HG03457 (cell line): ENCODE results near the gene GJA5.

ENCODE experiments used
- ATAC-seq: cut with Tn5 transposase; IDR thresholded peaks from one replicate; pipeline ENCODE4 v1.9.1; 2021; ENCODE audit warnings: moderate number of reproducible peaks; ENCODE audit not compliant: unreplicated experiment

The GJA5 gene

DNA sequence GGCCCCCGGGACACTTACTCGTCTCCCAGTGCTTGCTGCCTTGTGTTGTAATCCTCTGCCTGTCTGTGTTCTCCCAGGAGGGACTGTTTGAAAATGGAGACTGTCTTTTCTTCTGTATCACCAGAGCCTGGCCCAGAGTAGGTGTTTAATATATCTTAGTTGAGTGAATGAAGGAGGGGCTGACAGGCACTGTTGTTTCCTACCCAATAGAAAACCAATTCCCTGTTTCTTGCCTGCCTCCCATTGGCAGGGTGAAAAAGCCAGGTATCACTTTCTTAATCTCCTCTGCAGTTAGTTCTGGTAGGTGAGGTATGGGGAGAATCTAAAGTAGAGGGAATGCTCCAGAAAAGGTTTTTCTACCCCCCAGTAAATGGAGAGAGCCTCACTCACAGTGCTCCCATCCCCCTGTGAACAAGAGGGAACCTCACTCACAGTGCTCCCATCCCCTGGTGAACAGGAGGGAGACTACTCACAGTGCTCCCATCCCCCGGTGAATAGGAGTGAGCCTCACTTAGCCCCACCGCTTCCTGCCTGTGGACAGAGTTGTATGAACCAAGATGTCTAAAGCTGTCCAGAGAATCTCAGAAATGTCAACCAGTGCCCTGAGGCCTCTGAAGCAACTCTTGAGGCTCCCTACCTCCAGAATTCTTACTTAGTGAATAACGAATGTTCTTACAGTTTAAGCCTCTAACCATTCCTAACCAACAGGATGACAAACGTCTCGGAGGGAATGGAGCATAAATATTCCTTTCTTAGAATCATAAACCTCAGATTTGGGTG lies at the start of gene GJA5:
Gene GJA5 (minus strand): TSS at position 122 of the 780 bp plus-strand sequence. CDS start 1,364 bp downstream, outside the sequence.
- no peak for ATAC-seq

DNA sequence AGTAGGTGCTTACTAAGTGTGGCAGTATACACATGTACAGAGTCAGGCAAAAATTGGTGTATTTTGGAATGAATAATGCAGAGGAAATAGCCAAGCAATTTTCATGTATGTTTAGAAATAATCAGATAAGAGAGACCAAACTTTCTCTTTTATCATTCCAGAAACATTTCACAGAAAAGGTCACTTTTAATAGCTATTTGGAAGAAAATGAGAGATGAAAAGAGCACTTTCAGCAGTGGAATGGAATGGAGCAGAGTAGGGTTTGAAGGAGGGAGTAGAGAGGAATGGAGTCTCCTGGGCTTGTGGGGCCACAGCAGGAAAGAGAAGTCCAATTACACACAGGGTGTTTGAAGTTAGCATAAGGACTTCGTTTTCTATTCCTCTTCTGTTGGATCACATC lies 48.8 kb upstream of the GJA5 start:
- no peak for ATAC-seq

DNA sequence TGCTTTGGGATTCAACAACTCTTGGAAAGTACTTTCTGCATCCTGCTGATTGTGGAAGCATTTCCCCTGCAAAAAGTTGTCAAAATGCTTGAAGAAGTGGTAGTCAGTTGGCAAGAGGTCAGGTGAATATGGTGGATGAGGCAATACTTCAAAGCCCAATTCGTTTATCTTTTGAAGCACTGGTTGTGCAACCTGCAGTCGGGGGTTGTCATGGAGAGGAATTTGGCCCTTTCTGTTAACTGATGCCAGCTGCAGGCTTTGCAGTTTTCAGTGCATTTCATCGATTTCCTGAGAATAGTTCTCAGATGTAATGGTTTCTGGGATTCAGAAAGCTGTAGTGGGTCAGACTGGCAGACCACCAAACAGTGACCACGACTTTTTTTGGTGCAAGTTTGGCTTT lies 47.6 kb upstream of the GJA5 start:
- ATAC-seq = no peak

DNA sequence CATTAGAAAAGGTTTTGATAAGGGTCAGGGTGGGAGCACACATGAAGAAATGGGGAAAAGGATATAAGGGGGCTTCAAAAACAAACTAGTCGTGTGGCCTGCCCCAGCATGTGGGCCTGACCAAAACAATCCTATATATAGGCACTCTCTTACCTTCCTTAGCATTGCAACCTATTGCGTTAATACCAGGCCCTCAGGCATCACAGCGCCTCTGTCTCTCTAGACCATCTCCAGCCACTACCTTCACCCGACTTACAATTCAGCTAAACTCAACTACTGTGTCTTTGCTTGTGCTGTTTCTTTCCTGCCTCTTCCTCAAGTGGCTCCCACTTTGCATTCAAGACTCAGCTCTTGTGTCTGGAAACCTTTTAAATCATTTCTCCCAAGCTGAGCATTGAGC lies 47.0 kb upstream of the GJA5 start:
- no peak for ATAC-seq

DNA sequence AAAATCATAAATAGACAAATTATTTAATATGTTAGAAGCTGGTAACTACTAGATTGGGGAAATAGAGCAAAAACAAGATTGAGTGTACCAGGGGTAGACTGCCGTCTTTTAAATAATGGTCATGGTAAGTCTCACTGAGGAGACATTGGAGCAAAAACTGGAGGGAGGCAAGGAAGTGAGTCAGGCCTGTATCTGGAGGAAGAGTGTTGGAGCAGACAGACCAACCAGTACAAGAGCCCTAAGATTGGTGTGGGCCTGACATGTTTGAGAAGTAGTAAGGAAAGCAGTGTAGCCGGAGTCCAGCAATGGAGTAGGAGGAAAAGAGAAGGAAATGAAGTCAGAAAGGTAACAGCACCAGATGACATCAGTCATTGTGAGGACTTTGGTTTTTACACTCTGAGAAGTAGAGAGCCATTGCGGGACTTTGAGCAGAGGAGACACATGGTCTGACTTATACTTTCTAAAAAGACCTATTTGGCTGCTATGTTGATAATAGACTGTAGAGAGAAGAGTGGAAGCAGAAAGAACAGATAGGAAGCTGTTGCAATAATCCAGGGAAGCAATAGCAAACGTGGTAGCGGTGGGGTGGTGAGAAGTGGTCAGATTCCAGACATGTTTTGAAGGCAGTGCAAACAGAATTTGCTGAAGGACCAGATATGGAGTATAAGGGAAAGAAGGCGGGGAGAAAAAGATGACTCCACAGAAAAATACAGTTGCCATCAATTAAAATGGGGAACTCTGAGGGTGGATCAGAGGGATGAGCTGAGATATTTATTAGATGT lies 44.7 kb upstream of the GJA5 start:
- ATAC-seq = no peak

DNA sequence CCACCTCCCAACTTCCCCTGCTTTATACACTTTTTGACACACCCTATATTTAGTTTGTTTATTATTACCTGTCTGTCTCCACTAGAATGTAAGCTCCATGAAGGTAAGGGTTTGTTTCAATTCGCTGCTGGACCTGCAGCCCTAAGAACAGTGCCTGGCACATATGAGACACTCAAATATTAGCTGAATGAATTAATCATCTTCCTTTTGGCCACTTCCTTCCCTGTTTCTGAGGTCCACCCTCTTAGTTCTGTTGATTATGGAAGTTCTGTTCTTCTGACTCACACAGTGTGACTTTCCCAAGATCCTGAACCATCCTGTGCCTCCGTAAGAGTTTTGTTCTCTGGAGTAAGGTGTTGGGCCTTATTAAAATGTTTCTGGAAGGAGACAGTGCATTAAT lies 40.4 kb upstream of the GJA5 start:
- no peak for ATAC-seq

DNA sequence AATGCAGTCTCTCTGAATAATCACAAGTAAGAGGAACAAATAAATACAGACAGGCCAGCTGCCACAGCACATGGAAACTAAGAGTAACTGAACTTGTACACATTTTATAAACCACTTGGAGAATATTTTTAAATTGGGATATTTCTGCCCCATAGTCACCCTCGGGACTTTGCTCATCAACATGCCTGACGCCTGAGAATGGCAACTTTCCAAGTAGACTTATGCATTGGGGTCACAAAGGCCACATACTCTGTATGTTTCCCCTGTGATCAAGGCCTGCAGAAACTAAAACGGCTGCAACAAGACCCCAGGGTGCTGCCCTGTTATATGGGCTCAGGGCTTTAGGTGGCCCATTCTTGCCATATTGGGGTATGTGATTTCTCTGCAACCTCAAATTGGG lies 38.3 kb upstream of the GJA5 start:
- ATAC-seq = no peak

DNA sequence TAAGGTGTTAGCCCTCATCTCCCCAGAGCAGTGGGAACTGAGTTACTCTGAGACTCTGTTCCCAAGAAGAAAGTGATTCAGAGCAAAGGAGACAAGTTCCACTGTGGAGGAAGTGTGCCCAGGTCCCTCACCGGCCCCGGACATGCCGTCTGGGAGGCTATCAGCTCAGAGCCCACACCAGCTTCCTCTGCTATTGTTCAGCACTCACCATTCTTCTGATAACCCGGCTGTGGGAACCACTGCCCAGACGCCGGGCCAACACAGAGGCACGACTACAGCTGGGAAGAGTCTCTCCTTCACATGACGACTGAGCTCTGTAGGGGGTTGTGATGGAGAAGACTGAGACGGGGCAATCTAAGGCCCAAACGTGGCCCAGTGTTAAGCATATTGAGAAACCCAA lies 34.2 kb upstream of the GJA5 start:
- ATAC-seq = no peak

DNA sequence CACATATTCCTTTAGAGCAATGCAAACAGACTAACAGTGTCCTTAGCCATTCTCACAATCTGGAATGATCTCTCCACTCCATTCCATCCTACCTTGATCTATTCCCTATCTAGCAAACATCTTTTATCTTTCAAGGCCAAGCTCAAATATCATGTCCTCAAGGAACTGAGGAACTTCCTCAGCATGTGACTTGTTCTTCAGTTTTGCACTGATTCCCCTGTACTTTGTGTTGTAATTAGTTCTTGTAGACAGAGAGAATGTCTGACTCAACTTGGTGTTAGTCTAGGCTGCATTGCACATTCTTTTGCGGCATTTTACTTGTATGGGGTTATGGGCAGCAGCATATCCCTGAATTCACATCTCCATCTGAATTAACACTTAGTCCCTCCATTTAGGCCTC lies 31.5 kb upstream of the GJA5 start:
- no peak for ATAC-seq

DNA sequence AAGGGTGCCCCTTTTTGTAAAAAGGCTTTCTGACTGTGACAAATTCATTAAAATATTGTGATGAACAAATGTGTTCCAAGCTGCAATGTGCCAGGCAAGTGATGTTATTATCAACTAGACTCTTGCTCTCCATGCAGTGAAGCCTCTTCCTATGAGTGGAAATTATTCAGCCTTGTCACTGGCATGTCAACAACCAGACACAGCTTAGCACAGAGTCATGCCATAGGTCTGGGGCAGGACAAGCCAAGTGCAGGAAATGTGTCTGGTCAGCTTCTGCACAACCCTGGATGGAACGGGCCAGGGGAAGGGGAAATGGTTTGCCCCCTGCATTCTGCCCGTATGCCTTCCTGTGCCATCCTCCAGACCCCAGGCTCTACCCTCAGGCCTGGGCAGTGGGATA lies 27.4 kb upstream of the GJA5 start:
- no peak for ATAC-seq

DNA sequence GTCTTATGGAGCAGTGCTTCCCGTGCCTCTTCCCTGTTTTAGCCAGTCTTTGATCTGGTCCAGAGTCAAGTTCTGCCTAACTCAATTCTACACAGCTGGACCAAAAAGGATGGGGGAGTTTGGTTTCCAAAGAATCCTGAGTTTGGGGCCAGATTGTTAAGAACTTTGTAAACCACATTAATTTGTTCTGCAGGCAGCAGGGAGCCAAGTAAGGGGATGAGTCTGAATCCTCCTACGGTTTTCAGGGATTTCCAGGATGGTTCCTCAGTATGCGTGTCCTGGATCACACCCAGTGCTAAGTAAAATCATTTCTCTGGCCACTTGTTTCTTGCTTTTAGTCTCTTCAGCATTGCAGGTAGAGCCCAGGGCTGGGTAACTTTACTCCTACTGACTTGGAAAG lies 26.1 kb upstream of the GJA5 start:
- no peak for ATAC-seq

DNA sequence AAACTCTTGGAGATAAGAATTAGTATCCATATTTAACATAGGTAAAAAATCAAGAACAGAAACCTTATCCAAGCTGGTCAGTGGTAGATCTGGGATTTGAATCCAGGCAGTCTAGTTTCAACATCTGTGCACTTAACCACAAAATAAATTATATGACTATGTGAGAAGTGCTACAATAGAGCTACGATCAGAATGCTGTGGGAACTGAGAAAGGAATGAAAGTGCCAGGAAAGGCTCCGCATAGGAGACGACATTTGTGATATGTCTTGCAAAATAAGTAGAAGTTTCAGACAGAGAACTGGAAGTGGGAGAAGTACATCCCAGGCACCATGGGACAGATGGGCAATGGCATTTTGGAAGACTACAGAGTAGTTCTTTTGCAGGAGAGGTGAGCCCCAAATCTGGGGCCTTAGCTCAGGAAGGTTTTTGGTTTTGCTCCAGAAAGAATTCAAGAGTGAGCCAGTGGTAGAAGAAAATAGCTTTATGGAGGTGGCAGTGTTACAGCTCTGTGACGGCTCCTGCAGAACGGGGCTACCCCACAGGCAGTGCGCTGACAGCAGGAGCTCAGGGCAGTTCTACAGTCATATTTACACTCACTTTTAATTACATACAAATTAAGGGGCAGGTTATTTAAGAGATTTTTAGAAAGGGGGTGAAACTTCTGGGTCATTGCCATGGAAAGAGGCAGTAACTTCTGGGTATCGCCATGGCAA lies 25.5 kb upstream of the GJA5 start:
- no peak for ATAC-seq

DNA sequence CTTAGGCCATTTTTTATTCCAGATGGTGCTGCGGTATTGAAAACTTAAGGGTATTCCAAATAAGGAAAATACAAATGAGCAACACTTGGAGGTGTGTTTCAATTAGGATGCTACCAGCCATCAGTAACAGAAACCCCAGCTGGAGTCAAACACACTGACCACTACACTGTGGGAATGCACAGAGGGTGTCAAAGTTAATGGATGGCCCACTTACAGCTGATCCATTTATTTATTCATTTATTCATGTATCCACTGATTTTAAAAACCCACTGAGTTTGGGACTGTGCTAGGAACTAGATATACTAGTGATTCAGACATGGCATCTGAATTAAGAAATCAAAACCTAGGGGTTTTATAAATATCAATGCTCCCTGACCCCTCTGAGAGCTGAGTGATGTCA lies 24.5 kb upstream of the GJA5 start:
- ATAC-seq = no peak

DNA sequence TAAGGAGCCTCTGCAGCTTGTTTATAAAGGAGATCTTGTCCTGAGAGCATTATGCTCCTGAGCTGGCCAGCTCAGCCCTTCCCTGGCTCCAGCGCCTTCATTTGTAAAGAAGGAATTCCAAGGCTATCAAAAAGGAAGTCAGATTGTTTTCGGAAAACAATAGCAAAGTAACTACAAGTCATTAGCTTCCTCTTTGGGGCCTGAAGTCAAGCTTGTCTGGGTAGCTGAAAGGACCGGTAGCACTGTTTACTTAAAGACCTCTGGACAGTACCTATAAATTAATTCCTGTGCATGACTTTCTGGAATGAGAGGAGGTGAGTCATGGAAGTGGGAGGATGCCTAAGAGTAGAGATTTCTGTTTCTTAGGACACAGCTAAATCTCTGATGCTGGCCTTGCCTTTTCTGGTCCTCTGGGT lies 20.7 kb upstream of the GJA5 start:
- no peak for ATAC-seq

DNA sequence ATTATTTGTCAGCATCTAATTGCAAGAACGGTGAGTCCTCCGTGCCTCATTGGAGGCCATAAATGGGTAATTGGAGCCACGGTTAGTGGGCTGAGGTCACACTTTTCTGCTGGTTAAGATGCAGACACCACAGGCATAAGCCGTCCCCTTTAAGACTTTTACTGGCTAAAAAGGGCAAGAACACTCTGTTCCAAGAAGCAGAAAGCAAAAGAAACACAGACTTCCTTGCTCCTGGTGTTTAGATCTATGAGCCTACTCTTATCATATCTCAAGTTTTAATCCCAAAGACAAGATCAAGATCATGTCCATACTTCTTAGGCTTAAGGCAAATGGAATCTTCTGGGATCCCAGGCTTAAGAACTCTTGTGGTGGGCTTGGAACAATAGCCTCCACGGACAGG lies 17.3 kb upstream of the GJA5 start:
- no peak for ATAC-seq

DNA sequence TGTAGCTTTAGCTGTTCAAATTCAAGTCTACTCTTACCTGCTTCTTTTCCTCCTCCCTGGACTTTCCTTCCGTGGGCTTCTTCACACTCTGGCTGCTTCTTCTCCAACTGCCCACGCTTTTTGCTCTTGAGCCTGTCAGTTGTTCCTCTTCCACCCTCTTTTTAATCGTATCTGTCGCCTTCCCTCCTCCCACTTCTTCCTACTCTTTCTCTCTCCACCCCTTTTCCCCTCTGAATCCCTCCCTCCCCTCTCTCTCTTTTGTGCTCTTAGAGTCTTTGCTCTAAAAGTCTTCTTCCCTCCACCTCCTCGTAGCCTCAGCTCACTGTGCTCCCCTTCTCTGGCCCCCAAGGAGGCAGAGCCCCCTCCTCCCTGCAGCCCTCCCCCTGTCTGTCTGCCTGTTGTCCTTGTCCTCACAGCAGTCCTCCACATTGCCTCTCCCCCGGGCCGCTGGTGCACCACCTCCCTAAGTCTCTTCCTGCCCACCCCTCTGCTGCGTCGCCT lies 12.9 kb upstream of the GJA5 start:
- no peak for ATAC-seq

DNA sequence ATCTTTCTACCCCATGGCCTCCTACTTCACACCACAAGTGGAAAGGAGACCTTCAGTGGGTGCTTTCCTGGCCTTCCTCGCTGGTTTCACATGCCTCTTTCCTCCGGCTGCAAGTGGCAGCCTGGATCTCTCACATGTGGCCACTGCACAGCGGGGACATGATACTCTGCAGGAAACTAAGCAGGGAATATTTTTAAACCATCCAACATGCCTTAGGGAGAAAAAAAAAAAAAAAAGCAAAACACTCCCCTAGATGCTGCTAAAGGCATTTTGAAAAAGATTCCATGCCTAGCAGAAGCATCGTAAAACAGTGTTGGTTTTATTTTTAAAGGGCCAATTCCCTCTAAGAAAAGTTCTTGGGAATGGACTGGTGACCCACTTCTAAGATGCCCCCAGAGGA lies 12.2 kb upstream of the GJA5 start:
- ATAC-seq = no peak

DNA sequence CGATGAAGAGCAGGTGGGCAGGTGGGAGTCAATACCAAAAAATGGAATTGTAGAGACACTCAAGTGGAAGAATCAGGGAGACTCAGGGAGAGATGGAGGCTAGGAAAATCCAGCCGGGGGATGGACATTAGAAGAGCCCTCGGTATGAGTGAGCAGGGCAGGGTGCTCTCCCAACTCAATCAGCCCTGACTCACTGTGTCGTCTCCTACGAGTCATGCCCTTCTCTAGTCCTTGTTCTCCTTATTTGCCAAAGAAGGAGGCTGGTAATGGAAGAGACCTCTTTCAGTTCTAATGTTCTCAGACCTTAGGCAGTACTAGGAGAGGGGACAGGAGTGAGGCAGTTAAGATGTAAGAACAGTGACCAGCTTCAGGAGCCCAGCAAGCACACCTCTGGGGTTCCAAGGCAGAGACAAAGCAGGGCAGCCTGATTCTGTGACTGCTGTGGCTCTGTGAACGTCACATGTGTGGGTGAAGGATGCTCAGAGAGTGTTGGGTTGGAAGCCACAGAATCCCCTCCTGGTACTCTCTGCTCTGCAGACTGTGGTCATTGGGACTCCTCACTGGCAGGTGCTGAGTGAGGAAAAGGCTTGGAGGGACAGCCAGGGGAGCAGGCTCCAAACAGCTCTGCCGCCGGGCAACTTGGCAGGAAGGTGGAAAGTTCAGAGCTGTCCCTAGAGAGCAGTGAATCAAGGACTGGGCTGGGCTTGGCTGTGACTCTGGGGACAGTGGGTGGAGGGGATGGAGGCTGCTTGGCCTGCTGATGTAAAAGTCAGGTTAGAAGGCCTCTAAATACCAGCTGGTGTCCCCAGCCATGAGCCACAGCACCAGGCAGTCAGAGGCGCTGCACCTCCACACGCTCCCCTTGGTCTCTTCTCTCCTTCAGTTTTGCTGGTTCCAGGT lies 11.1 kb upstream of the GJA5 start:
- ATAC-seq = no peak

DNA sequence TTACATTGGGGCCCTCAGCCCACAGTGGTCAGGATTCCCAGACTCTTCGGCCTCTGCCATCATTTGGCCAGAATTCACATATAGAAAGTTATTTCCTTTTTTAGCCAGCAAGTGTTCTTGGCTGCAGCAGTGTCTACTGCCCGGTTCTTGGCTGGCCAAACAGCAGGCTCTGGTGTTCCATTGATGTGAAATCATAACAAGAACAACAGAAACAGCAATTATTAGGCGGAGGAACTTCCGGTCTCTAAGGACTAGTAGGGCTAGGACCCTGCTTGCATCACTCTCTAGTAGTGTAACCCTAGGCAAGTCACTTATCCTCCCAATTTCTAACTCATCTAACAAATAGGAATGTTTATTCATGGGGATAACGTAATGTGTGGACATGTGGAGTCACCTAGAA lies 8.7 kb upstream of the GJA5 start:
- ATAC-seq = no peak

DNA sequence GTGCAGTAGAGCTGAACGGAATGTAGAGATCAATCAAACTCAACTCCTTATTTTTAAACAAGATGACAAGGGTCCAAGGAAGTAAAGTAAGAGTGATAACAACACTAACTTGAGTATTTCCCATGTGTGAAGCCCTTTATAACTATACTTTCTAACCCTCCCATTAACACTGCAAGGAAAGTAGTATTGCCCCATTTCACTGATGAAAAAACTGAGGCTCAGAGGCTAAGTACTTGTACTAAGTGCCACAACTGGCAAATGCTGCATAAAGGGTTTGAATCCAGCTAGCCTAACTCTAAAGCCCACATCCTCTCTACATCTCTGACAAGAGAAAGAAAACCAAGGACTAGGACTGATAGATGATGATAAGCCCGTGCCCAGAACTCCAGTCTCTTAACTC lies 8.2 kb upstream of the GJA5 start:
- no peak for ATAC-seq

DNA sequence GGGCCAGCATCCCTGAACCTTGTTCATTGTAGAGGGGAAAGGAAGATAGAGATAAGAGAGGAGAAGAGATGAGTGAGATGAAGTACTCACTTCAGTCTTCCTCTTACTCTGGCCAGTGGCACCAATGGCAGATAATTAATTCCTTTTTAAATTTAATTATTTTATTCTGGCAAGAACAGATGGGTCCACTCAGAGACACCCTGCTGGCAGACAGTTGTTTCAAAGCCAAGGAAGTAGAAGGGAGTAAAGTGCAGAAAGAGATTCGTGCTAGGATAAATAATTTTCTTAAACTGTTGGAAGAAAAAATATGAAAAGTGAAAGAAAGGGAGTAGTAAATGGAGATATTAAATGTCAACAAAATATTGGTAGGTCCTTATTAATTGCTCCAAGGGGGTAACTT lies 7.7 kb upstream of the GJA5 start:
- ATAC-seq = no peak
